Measurements from ENCODE around the gene DNAH6.
A peak's percentile ranks its signal among the peaks of the same experiment; 100 is the strongest.
"Not testable (repeated sequence)": the region's sequence is repeated elsewhere in the genome, so short reads cannot be mapped to it uniquely, and the experiment has no call there.

The DNAH6 gene

GRCh38 chr2:84495539-84496146, 20.7 kb upstream of the DNAH6 start:
- POLR2A ChIA-PET: no interaction called here
- CTCF ChIA-PET: interaction anchor here (0.7 kb wide), 1 partner anchor 111 kb away, joined by 3 read pairs; no protein-coding TSS in a partner anchor
- DNase-seq (ENCODE audit: extremely low spot score): peak; percentile 54
- TF ChIP-seq ARNT (IDR thresholded peaks at IDR 0.05): no peak
- no peak for TF ChIP-seq ELF4 (IDR thresholded peaks at IDR 0.05)
- TF ChIP-seq L3MBTL2 (conservative IDR thresholded peaks at IDR 0.05): no peak
- TF ChIP-seq SUZ12 (IDR thresholded peaks at IDR 0.05): no peak
- TF ChIP-seq SP1 (IDR thresholded peaks at IDR 0.05): no peak
- TF ChIP-seq, protein P1, sequence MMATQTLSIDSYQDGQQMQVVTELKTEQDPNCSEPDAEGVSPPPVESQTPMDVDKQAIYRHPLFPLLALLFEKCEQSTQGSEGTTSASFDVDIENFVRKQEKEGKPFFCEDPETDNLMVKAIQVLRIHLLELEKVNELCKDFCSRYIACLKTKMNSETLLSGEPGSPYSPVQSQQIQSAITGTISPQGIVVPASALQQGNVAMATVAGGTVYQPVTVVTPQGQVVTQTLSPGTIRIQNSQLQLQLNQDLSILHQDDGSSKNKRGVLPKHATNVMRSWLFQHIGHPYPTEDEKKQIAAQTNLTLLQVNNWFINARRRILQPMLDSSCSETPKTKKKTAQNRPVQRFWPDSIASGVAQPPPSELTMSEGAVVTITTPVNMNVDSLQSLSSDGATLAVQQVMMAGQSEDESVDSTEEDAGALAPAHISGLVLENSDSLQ (IDR thresholded peaks at IDR 0.05): no peak
- no peak for TF ChIP-seq NFRKB (IDR thresholded peaks at IDR 0.05)
- no peak for TF ChIP-seq HDGF (IDR thresholded peaks at IDR 0.05; ENCODE audit: borderline replicate concordance)
- no peak for TF ChIP-seq FOXK2 (IDR thresholded peaks at IDR 0.05)
- no peak for TF ChIP-seq FOXM1 (IDR thresholded peaks at IDR 0.05; ENCODE audit: borderline replicate concordance)

- POLR2A ChIA-PET: no interaction called here
- CTCF ChIA-PET: no interaction called here
- no peak for TF ChIP-seq L3MBTL2 (conservative IDR thresholded peaks at IDR 0.05)
- no peak for TF ChIP-seq SP1 (IDR thresholded peaks at IDR 0.05)
- TF ChIP-seq LEF1 (IDR thresholded peaks at IDR 0.05; ENCODE audit: borderline replicate concordance): no peak
- no peak for TF ChIP-seq HDGF (IDR thresholded peaks at IDR 0.05; ENCODE audit: borderline replicate concordance)
- TF ChIP-seq NFRKB (IDR thresholded peaks at IDR 0.05): no peak
- TF ChIP-seq FOXM1 (IDR thresholded peaks at IDR 0.05; ENCODE audit: borderline replicate concordance): no peak
- TF ChIP-seq FOXK2 (IDR thresholded peaks at IDR 0.05): no peak
- no peak for TF ChIP-seq BHLHE40 (IDR thresholded peaks at IDR 0.05; ENCODE audit: borderline replicate concordance)
- no peak for TF ChIP-seq SUZ12 (IDR thresholded peaks at IDR 0.05)
- TF ChIP-seq, protein P1 (IDR thresholded peaks at IDR 0.05): no peak
- TF ChIP-seq CTBP1 (IDR thresholded peaks at IDR 0.05; ENCODE audit: borderline replicate concordance): no peak
- no peak for TF ChIP-seq FOXA1 (IDR thresholded peaks at IDR 0.05)
- no peak for TF ChIP-seq ELF4 (IDR thresholded peaks at IDR 0.05)
- DNase-seq (ENCODE audit: extremely low spot score): no peak
Observed at GRCh38 chr2:84496386-84496785, 19.9 kb upstream of the DNAH6 start.

DNA sequence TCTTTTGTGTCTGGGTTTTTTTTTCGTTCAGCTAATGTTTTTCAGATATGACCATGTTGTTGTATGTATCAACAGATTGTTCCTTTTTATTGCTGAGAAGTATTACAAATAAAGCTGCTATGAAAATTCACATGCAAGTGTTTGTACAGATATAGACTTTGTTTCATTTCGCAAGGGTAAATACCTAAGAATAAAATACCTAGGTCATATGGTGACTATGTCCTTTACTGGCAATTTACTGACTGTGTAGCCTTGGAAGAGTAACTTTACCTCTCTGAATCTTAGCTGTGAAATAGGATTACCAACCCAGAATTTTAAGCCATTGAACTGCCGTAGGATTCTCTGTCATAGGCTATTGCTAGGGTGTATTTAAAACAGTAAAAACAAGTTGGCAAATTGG, 19.0 kb upstream of the DNAH6 start:
- no peak for DNase-seq (ENCODE audit: extremely low spot score)
- TF ChIP-seq SP1 (IDR thresholded peaks at IDR 0.05): no peak
- TF ChIP-seq SUZ12 (IDR thresholded peaks at IDR 0.05): no peak
- no peak for TF ChIP-seq L3MBTL2 (conservative IDR thresholded peaks at IDR 0.05)
- no peak for TF ChIP-seq HDGF (IDR thresholded peaks at IDR 0.05; ENCODE audit: borderline replicate concordance)
- TF ChIP-seq FOXM1 (IDR thresholded peaks at IDR 0.05; ENCODE audit: borderline replicate concordance): no peak
- TF ChIP-seq, protein P1 (IDR thresholded peaks at IDR 0.05): no peak
- TF ChIP-seq ELF4 (IDR thresholded peaks at IDR 0.05): no peak
- TF ChIP-seq ARNT (IDR thresholded peaks at IDR 0.05): no peak
- no peak for TF ChIP-seq LEF1 (IDR thresholded peaks at IDR 0.05; ENCODE audit: borderline replicate concordance)
- CTCF ChIA-PET: interaction anchor here (1.2 kb wide), 1 partner anchor 428 kb away, joined by 6 read pairs; no protein-coding TSS in a partner anchor
- POLR2A ChIA-PET: no interaction called here

- TF ChIP-seq, protein P1 (IDR thresholded peaks at IDR 0.05): no peak
- TF ChIP-seq ZNF384 (IDR thresholded peaks at IDR 0.05): no peak
- CTCF ChIA-PET: no interaction called here
- POLR2A ChIA-PET: no interaction called here
- DNase-seq (ENCODE audit: extremely low spot score): no peak
Observed at GRCh38 chr2:84498150-84498799, 18.0 kb upstream of the DNAH6 start.

GRCh38 chr2:84511024-84511423, 5.3 kb upstream of the DNAH6 start:
- POLR2A ChIA-PET; DNase-seq (ENCODE audit: extremely low spot score): not testable (repeated sequence)
- CTCF ChIA-PET: interaction anchor here (0.6 kb wide), 1 partner anchor 120 kb away, joined by 3 read pairs; no protein-coding TSS in a partner anchor

- ChIA-PET CTCF (no interaction called here), POLR2A (no interaction called here)
- no peak for DNase-seq (ENCODE audit: extremely low spot score)
- no peak for TF ChIP-seq FOXA1 (IDR thresholded peaks at IDR 0.05)
- TF ChIP-seq FOXK2 (IDR thresholded peaks at IDR 0.05): no peak
Observed at GRCh38 chr2:84515788-84516187, 510 bp upstream of the DNAH6 start.

Data from HEK293T (cell line).